Esophagus muscularis mucosa (tissue), 3 donors: Measurements from ENCODE around the gene TRIM4.

Experiments
- POLR2A ChIP-seq: fragments of 450-650 bp; IDR thresholded peaks from one replicate; pipeline ENCODE4 v1.6.1; 2017; ENCODE audit warnings: antibody characterized with exemption, moderate library complexity, mild to moderate bottlenecking, low read depth
- TF ChIP-seq, protein P1 (sequence below), 3 experiments: fragments of 200-600 bp in 2 of 3; fragments of 450-650 bp in 1 of 3; sonication (generic) in 2 of 3; IDR thresholded peaks; one replicate each; pipeline ENCODE4 v1.5.1; 2017 to 2019; ENCODE audit warnings: antibody characterized with exemption in 3 of 3, mild to moderate bottlenecking in 2 of 3, moderate library complexity in 1 of 3

- TF ChIP-seq, protein P1, sequence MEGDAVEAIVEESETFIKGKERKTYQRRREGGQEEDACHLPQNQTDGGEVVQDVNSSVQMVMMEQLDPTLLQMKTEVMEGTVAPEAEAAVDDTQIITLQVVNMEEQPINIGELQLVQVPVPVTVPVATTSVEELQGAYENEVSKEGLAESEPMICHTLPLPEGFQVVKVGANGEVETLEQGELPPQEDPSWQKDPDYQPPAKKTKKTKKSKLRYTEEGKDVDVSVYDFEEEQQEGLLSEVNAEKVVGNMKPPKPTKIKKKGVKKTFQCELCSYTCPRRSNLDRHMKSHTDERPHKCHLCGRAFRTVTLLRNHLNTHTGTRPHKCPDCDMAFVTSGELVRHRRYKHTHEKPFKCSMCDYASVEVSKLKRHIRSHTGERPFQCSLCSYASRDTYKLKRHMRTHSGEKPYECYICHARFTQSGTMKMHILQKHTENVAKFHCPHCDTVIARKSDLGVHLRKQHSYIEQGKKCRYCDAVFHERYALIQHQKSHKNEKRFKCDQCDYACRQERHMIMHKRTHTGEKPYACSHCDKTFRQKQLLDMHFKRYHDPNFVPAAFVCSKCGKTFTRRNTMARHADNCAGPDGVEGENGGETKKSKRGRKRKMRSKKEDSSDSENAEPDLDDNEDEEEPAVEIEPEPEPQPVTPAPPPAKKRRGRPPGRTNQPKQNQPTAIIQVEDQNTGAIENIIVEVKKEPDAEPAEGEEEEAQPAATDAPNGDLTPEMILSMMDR (IDR thresholded peaks at IDR 0.05) = peak; percentile 27 to 37 (median 36)
- no peak for TF ChIP-seq POLR2A
These were observed 9.8 kb upstream of the TRIM4 start, which contains the start of gene GJC3 for GRCh38 chr7:99928994-99929729.
